ENCODE measurements around the gene TWF2.

DNA sequence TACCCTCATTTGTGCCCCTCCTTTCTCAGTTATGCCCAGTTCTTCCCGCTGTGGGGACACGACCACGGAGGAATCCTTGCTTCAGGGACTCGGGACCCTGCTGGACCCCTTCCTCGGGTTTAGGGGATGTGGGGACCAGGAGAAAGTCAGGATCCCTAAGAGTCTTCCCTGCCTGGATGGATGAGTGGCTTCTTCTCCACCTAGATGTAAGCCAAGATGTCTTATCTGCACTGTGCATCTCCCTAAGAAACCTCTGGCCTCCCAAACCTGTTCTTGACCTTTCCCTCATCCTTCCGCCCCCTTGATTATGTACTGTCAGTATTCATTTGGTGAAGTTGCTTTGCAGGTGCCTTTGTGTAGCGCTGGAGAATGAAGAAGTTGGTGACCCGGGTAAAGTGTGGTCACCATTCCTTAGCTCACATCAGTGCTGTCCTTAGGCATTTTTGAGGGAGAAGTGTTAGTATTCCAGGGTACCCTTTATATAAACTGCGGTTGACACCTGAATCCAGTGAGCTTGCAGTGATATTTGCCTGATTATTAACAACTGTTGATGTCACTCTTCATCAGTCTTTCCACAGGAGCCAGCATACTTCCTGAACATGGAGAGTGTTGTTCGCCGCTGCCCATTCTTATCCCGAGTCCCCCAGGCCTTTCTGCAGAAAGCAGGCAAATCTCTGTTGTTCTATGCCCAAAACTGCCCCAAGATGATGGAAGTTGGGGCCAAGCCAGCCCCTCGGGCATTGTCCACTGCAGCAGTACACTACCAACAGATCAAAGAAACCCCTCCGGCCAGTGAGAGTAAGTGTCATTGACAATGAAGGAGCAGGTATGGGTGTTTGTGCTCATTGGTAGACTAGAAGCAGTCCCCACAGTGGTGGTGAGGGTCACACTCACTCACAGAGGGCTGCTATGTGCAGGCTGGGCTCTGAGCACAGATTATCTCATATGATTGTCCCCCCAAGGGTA lies 40.0 kb downstream of the TWF2 start:
- TF ChIP-seq KDM1A (IDR thresholded peaks at IDR 0.05; ENCODE audit: low read depth) (no peak), EP300 (IDR thresholded peaks at IDR 0.05) (no peak), PHF8 (IDR thresholded peaks at IDR 0.05; ENCODE audit: borderline replicate concordance, low read depth) (no peak), ELK1 (IDR thresholded peaks at IDR 0.05; ENCODE audit: low read depth, low read length) (no peak), EHMT2 (IDR thresholded peaks at IDR 0.05; ENCODE audit: low read depth) (no peak), CBX2 (IDR thresholded peaks at IDR 0.05; ENCODE audit: borderline replicate concordance, low read depth) (no peak), RFX5 (IDR thresholded peaks at IDR 0.05) (no peak), POLR2AphosphoS2 (conservative IDR thresholded peaks at IDR 0.05; ENCODE audit: low read length) (no peak), ZFP36 (IDR thresholded peaks at IDR 0.05; ENCODE audit: borderline replicate concordance, partially characterized antibody) (no peak), POLR2A (IDR thresholded peaks at IDR 0.05; ENCODE audit: low read length) (no peak)
- TF ChIP-seq, protein P1, sequence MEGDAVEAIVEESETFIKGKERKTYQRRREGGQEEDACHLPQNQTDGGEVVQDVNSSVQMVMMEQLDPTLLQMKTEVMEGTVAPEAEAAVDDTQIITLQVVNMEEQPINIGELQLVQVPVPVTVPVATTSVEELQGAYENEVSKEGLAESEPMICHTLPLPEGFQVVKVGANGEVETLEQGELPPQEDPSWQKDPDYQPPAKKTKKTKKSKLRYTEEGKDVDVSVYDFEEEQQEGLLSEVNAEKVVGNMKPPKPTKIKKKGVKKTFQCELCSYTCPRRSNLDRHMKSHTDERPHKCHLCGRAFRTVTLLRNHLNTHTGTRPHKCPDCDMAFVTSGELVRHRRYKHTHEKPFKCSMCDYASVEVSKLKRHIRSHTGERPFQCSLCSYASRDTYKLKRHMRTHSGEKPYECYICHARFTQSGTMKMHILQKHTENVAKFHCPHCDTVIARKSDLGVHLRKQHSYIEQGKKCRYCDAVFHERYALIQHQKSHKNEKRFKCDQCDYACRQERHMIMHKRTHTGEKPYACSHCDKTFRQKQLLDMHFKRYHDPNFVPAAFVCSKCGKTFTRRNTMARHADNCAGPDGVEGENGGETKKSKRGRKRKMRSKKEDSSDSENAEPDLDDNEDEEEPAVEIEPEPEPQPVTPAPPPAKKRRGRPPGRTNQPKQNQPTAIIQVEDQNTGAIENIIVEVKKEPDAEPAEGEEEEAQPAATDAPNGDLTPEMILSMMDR (IDR thresholded peaks at IDR 0.05): no peak
- TF ChIP-seq, protein P2, sequence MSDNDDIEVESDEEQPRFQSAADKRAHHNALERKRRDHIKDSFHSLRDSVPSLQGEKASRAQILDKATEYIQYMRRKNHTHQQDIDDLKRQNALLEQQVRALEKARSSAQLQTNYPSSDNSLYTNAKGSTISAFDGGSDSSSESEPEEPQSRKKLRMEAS (IDR thresholded peaks at IDR 0.05): no peak
- TF ChIP-seq, protein P3, sequence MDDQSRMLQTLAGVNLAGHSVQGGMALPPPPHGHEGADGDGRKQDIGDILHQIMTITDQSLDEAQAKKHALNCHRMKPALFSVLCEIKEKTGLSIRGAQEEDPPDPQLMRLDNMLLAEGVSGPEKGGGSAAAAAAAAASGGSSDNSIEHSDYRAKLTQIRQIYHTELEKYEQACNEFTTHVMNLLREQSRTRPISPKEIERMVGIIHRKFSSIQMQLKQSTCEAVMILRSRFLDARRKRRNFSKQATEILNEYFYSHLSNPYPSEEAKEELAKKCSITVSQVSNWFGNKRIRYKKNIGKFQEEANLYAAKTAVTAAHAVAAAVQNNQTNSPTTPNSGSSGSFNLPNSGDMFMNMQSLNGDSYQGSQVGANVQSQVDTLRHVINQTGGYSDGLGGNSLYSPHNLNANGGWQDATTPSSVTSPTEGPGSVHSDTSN (IDR thresholded peaks at IDR 0.05): no peak

Measured in A549 (cell line).